GM23338 (cell line): ENCODE results near the gene PTPRN2. TPM values are rescaled to one million over a fixed set of nuclear protein-coding genes. Genes with fewer than 3 reads are reported as not detected.

Experiments
- ATAC-seq: fragments of 200-7000 bp; cut with Tn5 transposase; 3 replicates; pipeline ENCODE4 v1.9.1; 2020
- DNase-seq: peaks from one replicate; pipeline ENCODE4 v3.0.0-alpha.2; 2015; ENCODE audit warnings: low spot score
- H2AFZ ChIP-seq: fragments of 200-600 bp; sonication (generic); 2 replicates; pipeline ENCODE4 v1.8.0; 2016; ENCODE audit warnings: antibody characterized with exemption, mild to moderate bottlenecking, moderate library complexity
- H3F3A ChIP-seq: fragments of 200-600 bp; sonication (generic); replicated peaks from 2 replicates; pipeline ENCODE4 v1.8.0; 2017; ENCODE audit warnings: antibody characterized with exemption, mixed run types, low read depth
- H3K27ac ChIP-seq: fragments of 200-600 bp; sonication (generic); 2 replicates; pipeline ENCODE4 v1.6.1; 2016; ENCODE audit warnings: low read depth
- H3K27me3 ChIP-seq: fragments of 200-600 bp; sonication (generic); 2 replicates; pipeline ENCODE4 v1.8.0; 2016; ENCODE audit warnings: mild to moderate bottlenecking, mixed run types, moderate library complexity; ENCODE audit not compliant: insufficient read depth
- H3K36me3 ChIP-seq: fragments of 200-600 bp; sonication (generic); 2 replicates; pipeline ENCODE4 v1.8.0; 2016; ENCODE audit warnings: mild to moderate bottlenecking; ENCODE audit not compliant: insufficient read depth
- H3K4me1 ChIP-seq: fragments of 200-600 bp; sonication (generic); 2 replicates; pipeline ENCODE4 v1.8.0; 2016; ENCODE audit warnings: mild to moderate bottlenecking, moderate library complexity; ENCODE audit not compliant: insufficient read depth
- H3K4me2 ChIP-seq: fragments of 200-600 bp; sonication (generic); 2 replicates; pipeline ENCODE4 v1.7.1; 2017; ENCODE audit warnings: mixed run types
- H3K4me3 ChIP-seq: fragments of 200-600 bp; sonication (generic); 2 replicates; pipeline ENCODE4 v1.6.1; 2016; ENCODE audit warnings: mixed run types
- H3K79me2 ChIP-seq: fragments of 200-600 bp; sonication (generic); replicated peaks from 2 replicates; pipeline ENCODE4 v1.8.0; 2017; ENCODE audit warnings: mild to moderate bottlenecking; ENCODE audit not compliant: insufficient read depth
- H3K9me2 ChIP-seq: fragments of 200-600 bp; sonication (generic); 2 replicates; pipeline ENCODE4 v1.8.0; 2017; ENCODE audit not compliant: insufficient read depth
- H4K20me1 ChIP-seq: fragments of 200-600 bp; sonication (generic); replicated peaks from 2 replicates; pipeline ENCODE4 v1.8.0; 2017; ENCODE audit warnings: mild to moderate bottlenecking; ENCODE audit not compliant: insufficient read depth
- H3K27ac Mint-ChIP-seq: 2 replicates; pipeline ENCODE4 v1.8.0; 2020; ENCODE audit warnings: inconsistent platforms, mild to moderate bottlenecking, moderate library complexity, mixed read lengths
- H3K27me3 Mint-ChIP-seq: 3 replicates; pipeline ENCODE4 v1.8.0; 2022; ENCODE audit warnings: low read depth, mild to moderate bottlenecking, moderate library complexity, mixed read lengths, inconsistent platforms; ENCODE audit not compliant: insufficient read depth, poor library complexity
- H3K36me3 Mint-ChIP-seq: 3 replicates; pipeline ENCODE4 v1.8.0; 2021; ENCODE audit warnings: low read depth, mild to moderate bottlenecking, inconsistent platforms, moderate library complexity, mixed read lengths
- H3K4me1 Mint-ChIP-seq: 3 replicates; pipeline ENCODE4 v1.8.0; 2020; ENCODE audit warnings: mild to moderate bottlenecking, inconsistent platforms, mixed read lengths
- H3K4me3 Mint-ChIP-seq: 3 replicates; pipeline ENCODE4 v1.8.0; 2021; ENCODE audit warnings: moderate library complexity, mild to moderate bottlenecking, inconsistent platforms, mixed read lengths
- H3K9me3 Mint-ChIP-seq: 3 replicates; pipeline ENCODE4 v1.8.0; 2020; ENCODE audit warnings: moderate library complexity, mild to moderate bottlenecking, inconsistent platforms, mixed read lengths
- CREB1 ChIP-seq: fragments of 250-450 bp; sonication (Bioruptor Pico); IDR thresholded peaks from 2 replicates; pipeline ENCODE4 v1.5.0; 2020; ENCODE audit warnings: low read depth, mild to moderate bottlenecking, moderate library complexity
- EZH2 ChIP-seq: fragments of 200-600 bp; sonication (generic); IDR thresholded peaks from one replicate; pipeline ENCODE4 v1.8.0; 2017; ENCODE audit warnings: antibody characterized with exemption, mild to moderate bottlenecking, low read depth; ENCODE audit not compliant: unreplicated experiment
- EZH2phosphoT487 ChIP-seq: fragments of 200-600 bp; sonication (generic); IDR thresholded peaks from one replicate; pipeline ENCODE4 v1.8.1; 2018; ENCODE audit warnings: antibody characterized with exemption; ENCODE audit not compliant: unreplicated experiment
- JUNB ChIP-seq: IDR thresholded peaks from one replicate; pipeline ENCODE4 v1.6.1; 2016; ENCODE audit warnings: antibody characterized with exemption; ENCODE audit not compliant: unreplicated experiment
- NANOG ChIP-seq: IDR thresholded peaks from 2 replicates; pipeline ENCODE4 v1.6.1; 2016; ENCODE audit warnings: antibody characterized with exemption, borderline replicate concordance
- POLR2AphosphoS5 ChIP-seq: IDR thresholded peaks from 2 replicates; pipeline ENCODE4 v1.6.1; 2016; ENCODE audit warnings: antibody characterized with exemption, low read depth
- STAT1 ChIP-seq: IDR thresholded peaks from one replicate; pipeline ENCODE4 v1.6.1; 2016; ENCODE audit warnings: antibody characterized with exemption; ENCODE audit not compliant: unreplicated experiment
- ZNF114 ChIP-seq: fragments of 250-450 bp; sonication (Bioruptor Pico); IDR thresholded peaks from 2 replicates; pipeline ENCODE4 v1.5.0; 2020; ENCODE audit warnings: mild to moderate bottlenecking, moderate library complexity
- ZNF331 ChIP-seq: fragments of 250-450 bp; sonication (Bioruptor Pico); IDR thresholded peaks from 2 replicates; pipeline ENCODE4 v1.5.0; 2020; ENCODE audit warnings: low read depth, mild to moderate bottlenecking, moderate library complexity
- polyA plus RNA-seq: library from polyadenylated mRNA; unstranded; fragments of >200 nt; fragmentation: Nextera tagmentation; extraction: Ambion mirVana; gene quantifications from 2 replicates; pipeline ENCODE4 v1.2.1, GENCODE V29; 2016
- total RNA-seq: library from RNA; depleted of rRNA; stranded (reverse); fragments of >200 nt; shearing (Covaris generic); gene quantifications from 2 replicates; pipeline ENCODE4 v1.2.3, GENCODE V29; 2014
- TF ChIP-seq, protein P1 (sequence below): fragments of 250-450 bp; sonication (Bioruptor Pico); IDR thresholded peaks from 2 replicates; pipeline ENCODE4 v1.5.0; 2020; ENCODE audit warnings: mild to moderate bottlenecking, moderate library complexity
- TF ChIP-seq, protein P2 (sequence below), 2 experiments: fragments of 200-600 bp in 1 of 2; sonication (generic) in 1 of 2; conservative IDR thresholded peaks; 2 replicates each; pipeline versions ENCODE4 v1.5.1 to v1.6.1; 2016 to 2017; ENCODE audit warnings: antibody characterized with exemption in 2 of 2, low read depth in 2 of 2, mild to moderate bottlenecking in 2 of 2, moderate library complexity in 1 of 2
- TF ChIP-seq, protein P3 (sequence below): IDR thresholded peaks from one replicate; pipeline ENCODE4 v1.6.1; 2018; ENCODE audit warnings: antibody characterized with exemption; ENCODE audit not compliant: unreplicated experiment
- TF ChIP-seq, protein P4 (sequence below): IDR thresholded peaks from 2 replicates; pipeline ENCODE4 v1.6.1; 2016; ENCODE audit warnings: antibody characterized with exemption

Gene PTPRN2
- total and polyA plus RNA-seq, 2 experiments from 2014 or later = 0.87 to 4.0 TPM

DNA sequence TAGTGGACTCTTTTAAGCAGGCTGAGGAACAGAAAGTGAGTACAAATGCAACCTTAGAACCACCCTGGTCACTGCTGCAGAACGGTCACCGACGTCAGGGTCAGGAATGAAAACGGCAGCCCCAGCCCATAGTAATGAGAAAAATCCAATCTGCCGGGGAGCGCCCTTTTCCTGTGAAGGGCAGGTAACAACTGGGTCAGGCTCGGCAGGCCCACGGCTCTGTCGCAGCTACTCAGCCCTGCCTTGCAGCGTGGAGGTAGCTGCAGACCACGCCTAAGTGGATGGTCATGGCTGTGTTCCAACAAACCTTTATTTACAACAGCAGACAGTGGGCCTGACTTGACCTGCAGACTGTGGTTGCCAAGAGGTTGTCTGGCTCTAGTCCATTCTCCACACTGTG lies 687.6 kb downstream of the PTPRN2 start:
- Mint-ChIP-seq H3K27ac (no peak overlapping the region), H3K36me3 (peaks cover 64% of the 10 kb centered on the region), H3K9me3 (peaks cover 98% of the 10 kb centered on the region), H3K27me3 (peaks cover 3% of the 10 kb centered on the region), H3K4me1 (no peaks in the 10 kb centered on the region), H3K4me3 (no peak overlapping the region)
- Histone ChIP-seq H3K4me2 (no peak overlapping the region), H3K27me3 (no peaks in the 10 kb centered on the region), H4K20me1 (no peaks in the 10 kb centered on the region), H2AFZ (no peak overlapping the region), H3K9me2 (no peaks in the 10 kb centered on the region), H3K79me2 (no peaks in the 10 kb centered on the region), H3F3A (no peaks in the 10 kb centered on the region), H3K4me3 (no peak overlapping the region), H3K36me3 (no peaks in the 10 kb centered on the region), H3K4me1 (no peaks in the 10 kb centered on the region), H3K27ac (no peak overlapping the region)
- no peak for ATAC-seq
- TF ChIP-seq, protein P1, sequence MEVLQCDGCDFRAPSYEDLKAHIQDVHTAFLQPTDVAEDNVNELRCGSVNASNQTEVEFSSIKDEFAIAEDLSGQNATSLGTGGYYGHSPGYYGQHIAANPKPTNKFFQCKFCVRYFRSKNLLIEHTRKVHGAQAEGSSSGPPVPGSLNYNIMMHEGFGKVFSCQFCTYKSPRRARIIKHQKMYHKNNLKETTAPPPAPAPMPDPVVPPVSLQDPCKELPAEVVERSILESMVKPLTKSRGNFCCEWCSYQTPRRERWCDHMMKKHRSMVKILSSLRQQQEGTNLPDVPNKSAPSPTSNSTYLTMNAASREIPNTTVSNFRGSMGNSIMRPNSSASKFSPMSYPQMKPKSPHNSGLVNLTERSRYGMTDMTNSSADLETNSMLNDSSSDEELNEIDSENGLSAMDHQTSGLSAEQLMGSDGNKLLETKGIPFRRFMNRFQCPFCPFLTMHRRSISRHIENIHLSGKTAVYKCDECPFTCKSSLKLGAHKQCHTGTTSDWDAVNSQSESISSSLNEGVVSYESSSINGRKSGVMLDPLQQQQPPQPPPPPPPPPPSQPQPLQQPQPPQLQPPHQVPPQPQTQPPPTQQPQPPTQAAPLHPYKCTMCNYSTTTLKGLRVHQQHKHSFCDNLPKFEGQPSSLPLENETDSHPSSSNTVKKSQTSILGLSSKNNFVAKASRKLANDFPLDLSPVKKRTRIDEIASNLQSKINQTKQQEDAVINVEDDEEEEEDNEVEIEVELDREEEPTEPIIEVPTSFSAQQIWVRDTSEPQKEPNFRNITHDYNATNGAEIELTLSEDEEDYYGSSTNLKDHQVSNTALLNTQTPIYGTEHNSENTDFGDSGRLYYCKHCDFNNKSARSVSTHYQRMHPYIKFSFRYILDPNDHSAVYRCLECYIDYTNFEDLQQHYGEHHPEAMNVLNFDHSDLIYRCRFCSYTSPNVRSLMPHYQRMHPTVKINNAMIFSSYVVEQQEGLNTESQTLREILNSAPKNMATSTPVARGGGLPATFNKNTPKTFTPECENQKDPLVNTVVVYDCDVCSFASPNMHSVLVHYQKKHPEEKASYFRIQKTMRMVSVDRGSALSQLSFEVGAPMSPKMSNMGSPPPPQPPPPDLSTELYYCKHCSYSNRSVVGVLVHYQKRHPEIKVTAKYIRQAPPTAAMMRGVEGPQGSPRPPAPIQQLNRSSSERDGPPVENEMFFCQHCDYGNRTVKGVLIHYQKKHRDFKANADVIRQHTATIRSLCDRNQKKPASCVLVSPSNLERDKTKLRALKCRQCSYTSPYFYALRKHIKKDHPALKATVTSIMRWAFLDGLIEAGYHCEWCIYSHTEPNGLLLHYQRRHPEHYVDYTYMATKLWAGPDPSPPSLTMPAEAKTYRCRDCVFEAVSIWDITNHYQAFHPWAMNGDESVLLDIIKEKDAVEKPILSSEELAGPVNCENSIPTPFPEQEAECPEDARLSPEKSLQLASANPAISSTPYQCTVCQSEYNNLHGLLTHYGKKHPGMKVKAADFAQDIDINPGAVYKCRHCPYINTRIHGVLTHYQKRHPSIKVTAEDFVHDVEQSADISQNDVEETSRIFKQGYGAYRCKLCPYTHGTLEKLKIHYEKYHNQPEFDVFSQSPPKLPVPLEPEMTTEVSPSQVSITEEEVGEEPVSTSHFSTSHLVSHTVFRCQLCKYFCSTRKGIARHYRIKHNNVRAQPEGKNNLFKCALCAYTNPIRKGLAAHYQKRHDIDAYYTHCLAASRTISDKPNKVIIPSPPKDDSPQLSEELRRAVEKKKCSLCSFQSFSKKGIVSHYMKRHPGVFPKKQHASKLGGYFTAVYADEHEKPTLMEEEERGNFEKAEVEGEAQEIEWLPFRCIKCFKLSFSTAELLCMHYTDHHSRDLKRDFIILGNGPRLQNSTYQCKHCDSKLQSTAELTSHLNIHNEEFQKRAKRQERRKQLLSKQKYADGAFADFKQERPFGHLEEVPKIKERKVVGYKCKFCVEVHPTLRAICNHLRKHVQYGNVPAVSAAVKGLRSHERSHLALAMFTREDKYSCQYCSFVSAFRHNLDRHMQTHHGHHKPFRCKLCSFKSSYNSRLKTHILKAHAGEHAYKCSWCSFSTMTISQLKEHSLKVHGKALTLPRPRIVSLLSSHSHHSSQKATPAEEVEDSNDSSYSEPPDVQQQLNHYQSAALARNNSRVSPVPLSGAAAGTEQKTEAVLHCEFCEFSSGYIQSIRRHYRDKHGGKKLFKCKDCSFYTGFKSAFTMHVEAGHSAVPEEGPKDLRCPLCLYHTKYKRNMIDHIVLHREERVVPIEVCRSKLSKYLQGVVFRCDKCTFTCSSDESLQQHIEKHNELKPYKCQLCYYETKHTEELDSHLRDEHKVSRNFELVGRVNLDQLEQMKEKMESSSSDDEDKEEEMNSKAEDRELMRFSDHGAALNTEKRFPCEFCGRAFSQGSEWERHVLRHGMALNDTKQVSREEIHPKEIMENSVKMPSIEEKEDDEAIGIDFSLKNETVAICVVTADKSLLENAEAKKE = no peak
- TF ChIP-seq, protein P2, sequence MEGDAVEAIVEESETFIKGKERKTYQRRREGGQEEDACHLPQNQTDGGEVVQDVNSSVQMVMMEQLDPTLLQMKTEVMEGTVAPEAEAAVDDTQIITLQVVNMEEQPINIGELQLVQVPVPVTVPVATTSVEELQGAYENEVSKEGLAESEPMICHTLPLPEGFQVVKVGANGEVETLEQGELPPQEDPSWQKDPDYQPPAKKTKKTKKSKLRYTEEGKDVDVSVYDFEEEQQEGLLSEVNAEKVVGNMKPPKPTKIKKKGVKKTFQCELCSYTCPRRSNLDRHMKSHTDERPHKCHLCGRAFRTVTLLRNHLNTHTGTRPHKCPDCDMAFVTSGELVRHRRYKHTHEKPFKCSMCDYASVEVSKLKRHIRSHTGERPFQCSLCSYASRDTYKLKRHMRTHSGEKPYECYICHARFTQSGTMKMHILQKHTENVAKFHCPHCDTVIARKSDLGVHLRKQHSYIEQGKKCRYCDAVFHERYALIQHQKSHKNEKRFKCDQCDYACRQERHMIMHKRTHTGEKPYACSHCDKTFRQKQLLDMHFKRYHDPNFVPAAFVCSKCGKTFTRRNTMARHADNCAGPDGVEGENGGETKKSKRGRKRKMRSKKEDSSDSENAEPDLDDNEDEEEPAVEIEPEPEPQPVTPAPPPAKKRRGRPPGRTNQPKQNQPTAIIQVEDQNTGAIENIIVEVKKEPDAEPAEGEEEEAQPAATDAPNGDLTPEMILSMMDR (conservative IDR thresholded peaks at IDR 0.05; ENCODE audit: low read depth in 2 of 2) = no peak
- TF ChIP-seq, protein P3, sequence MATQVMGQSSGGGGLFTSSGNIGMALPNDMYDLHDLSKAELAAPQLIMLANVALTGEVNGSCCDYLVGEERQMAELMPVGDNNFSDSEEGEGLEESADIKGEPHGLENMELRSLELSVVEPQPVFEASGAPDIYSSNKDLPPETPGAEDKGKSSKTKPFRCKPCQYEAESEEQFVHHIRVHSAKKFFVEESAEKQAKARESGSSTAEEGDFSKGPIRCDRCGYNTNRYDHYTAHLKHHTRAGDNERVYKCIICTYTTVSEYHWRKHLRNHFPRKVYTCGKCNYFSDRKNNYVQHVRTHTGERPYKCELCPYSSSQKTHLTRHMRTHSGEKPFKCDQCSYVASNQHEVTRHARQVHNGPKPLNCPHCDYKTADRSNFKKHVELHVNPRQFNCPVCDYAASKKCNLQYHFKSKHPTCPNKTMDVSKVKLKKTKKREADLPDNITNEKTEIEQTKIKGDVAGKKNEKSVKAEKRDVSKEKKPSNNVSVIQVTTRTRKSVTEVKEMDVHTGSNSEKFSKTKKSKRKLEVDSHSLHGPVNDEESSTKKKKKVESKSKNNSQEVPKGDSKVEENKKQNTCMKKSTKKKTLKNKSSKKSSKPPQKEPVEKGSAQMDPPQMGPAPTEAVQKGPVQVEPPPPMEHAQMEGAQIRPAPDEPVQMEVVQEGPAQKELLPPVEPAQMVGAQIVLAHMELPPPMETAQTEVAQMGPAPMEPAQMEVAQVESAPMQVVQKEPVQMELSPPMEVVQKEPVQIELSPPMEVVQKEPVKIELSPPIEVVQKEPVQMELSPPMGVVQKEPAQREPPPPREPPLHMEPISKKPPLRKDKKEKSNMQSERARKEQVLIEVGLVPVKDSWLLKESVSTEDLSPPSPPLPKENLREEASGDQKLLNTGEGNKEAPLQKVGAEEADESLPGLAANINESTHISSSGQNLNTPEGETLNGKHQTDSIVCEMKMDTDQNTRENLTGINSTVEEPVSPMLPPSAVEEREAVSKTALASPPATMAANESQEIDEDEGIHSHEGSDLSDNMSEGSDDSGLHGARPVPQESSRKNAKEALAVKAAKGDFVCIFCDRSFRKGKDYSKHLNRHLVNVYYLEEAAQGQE = no peak
- TF ChIP-seq ZNF114 (CRISPR knock-in tag) (no peak), ZNF331 (no peak), POLR2AphosphoS5 (no peak), NANOG (no peak), JUNB (no peak), EZH2 (no peak), STAT1 (no peak), CREB1 (CRISPR knock-in tag) (no peak), EZH2phosphoT487 (no peak)
- TF ChIP-seq, protein P4, sequence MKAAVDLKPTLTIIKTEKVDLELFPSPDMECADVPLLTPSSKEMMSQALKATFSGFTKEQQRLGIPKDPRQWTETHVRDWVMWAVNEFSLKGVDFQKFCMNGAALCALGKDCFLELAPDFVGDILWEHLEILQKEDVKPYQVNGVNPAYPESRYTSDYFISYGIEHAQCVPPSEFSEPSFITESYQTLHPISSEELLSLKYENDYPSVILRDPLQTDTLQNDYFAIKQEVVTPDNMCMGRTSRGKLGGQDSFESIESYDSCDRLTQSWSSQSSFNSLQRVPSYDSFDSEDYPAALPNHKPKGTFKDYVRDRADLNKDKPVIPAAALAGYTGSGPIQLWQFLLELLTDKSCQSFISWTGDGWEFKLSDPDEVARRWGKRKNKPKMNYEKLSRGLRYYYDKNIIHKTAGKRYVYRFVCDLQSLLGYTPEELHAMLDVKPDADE = no peak
- no peak for DNase-seq
